Thyroid gland (tissue), 4 donors: ENCODE results near the gene TSPAN17.

Experiments
- POLR2A ChIP-seq, 2 donors: fragments of 450-650 bp; IDR thresholded peaks; one replicate each; pipeline ENCODE4 v1.6.1; 2017; ENCODE audit warnings: antibody characterized with exemption in 2 of 2, mild to moderate bottlenecking in 2 of 2, moderate library complexity in 1 of 2
- TF ChIP-seq, protein P1 (sequence below), 6 experiments: fragments of 200-600 bp in 3 of 6; fragments of 450-650 bp in 3 of 6; sonication (generic) in 3 of 6; IDR thresholded peaks; one replicate each; pipeline ENCODE4 v1.5.1; 2016 to 2019; ENCODE audit warnings: antibody characterized with exemption in 6 of 6, mild to moderate bottlenecking in 2 of 6, inconsistent platforms in 1 of 6, moderate library complexity in 1 of 6

DNA sequence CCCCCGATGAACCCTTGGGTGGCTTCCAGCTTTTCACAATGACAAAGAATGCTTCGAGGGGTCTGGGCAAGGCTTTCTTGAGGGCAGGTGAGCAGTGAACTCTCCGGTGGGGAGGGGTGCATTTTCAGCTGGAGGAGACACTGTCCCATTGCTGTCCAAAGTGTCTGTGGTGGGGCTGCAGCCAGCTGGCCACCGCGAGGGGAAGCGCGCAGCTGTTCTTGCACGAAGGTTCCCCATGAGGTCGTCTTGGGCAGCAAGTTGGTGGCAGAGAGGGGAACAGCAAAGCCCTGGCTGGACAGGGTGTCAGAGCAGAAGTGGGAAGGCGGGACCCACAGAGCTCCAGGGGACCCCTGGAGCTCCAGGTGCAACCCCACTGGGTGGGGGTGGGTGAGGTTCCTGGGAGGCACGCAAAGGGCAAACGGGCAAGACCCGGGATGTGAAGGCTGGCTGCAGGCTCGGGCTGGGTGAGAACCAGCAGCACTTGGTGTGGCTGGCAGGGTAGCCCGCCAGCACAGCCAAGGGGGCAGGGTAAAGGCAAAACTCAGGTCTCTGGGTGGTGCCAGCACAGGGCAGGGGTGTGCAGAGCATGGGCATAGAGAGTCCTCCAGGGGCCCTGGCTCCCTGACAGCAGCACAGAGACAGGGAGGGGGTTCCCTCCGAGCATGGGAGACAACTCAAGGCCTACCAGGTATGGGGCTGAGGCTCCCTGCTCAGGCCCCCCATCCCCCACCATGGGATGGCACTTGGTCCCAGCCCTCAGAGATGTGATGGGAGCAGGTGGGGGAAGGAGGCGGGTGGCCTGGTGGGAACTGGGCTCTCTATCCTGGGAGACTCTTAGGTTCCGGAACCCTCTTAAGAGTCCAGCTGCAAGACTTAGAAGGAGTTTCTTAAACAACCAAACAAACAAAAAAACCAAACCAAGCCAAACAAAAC, 26.6 kb downstream of the TSPAN17 start:
- no peak for TF ChIP-seq POLR2A (IDR thresholded peaks at IDR 0.05)
- TF ChIP-seq, protein P1, sequence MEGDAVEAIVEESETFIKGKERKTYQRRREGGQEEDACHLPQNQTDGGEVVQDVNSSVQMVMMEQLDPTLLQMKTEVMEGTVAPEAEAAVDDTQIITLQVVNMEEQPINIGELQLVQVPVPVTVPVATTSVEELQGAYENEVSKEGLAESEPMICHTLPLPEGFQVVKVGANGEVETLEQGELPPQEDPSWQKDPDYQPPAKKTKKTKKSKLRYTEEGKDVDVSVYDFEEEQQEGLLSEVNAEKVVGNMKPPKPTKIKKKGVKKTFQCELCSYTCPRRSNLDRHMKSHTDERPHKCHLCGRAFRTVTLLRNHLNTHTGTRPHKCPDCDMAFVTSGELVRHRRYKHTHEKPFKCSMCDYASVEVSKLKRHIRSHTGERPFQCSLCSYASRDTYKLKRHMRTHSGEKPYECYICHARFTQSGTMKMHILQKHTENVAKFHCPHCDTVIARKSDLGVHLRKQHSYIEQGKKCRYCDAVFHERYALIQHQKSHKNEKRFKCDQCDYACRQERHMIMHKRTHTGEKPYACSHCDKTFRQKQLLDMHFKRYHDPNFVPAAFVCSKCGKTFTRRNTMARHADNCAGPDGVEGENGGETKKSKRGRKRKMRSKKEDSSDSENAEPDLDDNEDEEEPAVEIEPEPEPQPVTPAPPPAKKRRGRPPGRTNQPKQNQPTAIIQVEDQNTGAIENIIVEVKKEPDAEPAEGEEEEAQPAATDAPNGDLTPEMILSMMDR (IDR thresholded peaks at IDR 0.05), result no peak
